GM19463 (cell line): ENCODE data around the gene CARD11.

Source experiments
- ATAC-seq: cut with Tn5 transposase; IDR thresholded peaks from one replicate; pipeline ENCODE4 v1.9.1; 2021; ENCODE audit warnings: mild to moderate bottlenecking, moderate library complexity; ENCODE audit not compliant: unreplicated experiment

The CARD11 gene

GRCh38 chr7:2984091-2984490, 59.6 kb downstream of the CARD11 start:
- no peak for ATAC-seq

- no peak for ATAC-seq
These were observed 60.1 kb downstream of the CARD11 start for GRCh38 chr7:2983586-2983985.

- no peak for ATAC-seq
These were observed 60.8 kb downstream of the CARD11 start for GRCh38 chr7:2982831-2983230.

- ATAC-seq, result no peak
These were observed 61.3 kb downstream of the CARD11 start for GRCh38 chr7:2982401-2982800.

GRCh38 chr7:2981103-2981480, 62.6 kb downstream of the CARD11 start:
- no peak for ATAC-seq

GRCh38 chr7:2980401-2981102, 63.1 kb downstream of the CARD11 start:
- no peak for ATAC-seq

- ATAC-seq, result no peak
These were observed 63.7 kb downstream of the CARD11 start for GRCh38 chr7:2979951-2980350.

GRCh38 chr7:2979201-2979631, 64.5 kb downstream of the CARD11 start:
- peak; percentile 18 for ATAC-seq

GRCh38 chr7:2978408-2978807, 65.3 kb downstream of the CARD11 start:
- peak; percentile 89 for ATAC-seq

GRCh38 chr7:2975821-2976371, 67.8 kb downstream of the CARD11 start:
- no peak for ATAC-seq

GRCh38 chr7:2974093-2974819, 69.4 kb downstream of the CARD11 start:
- ATAC-seq, result no peak

GRCh38 chr7:2972835-2973161, 70.9 kb downstream of the CARD11 start:
- ATAC-seq, result no peak

- peak; percentile 83 for ATAC-seq
These were observed 71.5 kb downstream of the CARD11 start for GRCh38 chr7:2971914-2972834.

GRCh38 chr7:2970861-2971260, 72.8 kb downstream of the CARD11 start:
- no peak for ATAC-seq

GRCh38 chr7:2970307-2970664, 73.4 kb downstream of the CARD11 start:
- ATAC-seq, result no peak

- no peak for ATAC-seq
These were observed 74.0 kb downstream of the CARD11 start for GRCh38 chr7:2969398-2970306.

- ATAC-seq, result no peak
These were observed 74.9 kb downstream of the CARD11 start for GRCh38 chr7:2968616-2969397.

GRCh38 chr7:2968176-2968575, 75.5 kb downstream of the CARD11 start:
- ATAC-seq, result no peak

GRCh38 chr7:2967705-2968104, 76.0 kb downstream of the CARD11 start:
- no peak for ATAC-seq

- no peak for ATAC-seq
These were observed 76.4 kb downstream of the CARD11 start for GRCh38 chr7:2967253-2967652.
